Pancreas (tissue), 10 donors: Measurements from ENCODE around the gene TRPM3. TPM values are rescaled to one million over a fixed set of nuclear protein-coding genes. Genes with fewer than 3 reads are reported as not detected.

Experiments used
- ATAC-seq, 4 donors: fragments of 200-7000 bp; cut with Tn5 transposase; one replicate each; pipeline versions ENCODE4 v1.8.0 to v1.9.1; 2020; ENCODE audit warnings: mild to moderate bottlenecking in 4 of 4, moderate library complexity in 4 of 4
- DNase-seq, 6 donors: peaks; one replicate each; pipeline ENCODE4 v3.0.0-alpha.2; 2020
- FAIRE-seq: peaks from 2 replicates; lab custom pipeline; 2012; peaks lifted over from hg19 to GRCh38; lab: Jason Lieb, UNC
- H3K27ac ChIP-seq, 4 donors: fragments of 200-600 bp; sonication (generic); 1 replicate in 3 of 4; 2 replicates in 1 of 4; pipeline versions ENCODE4 v1.5.0 to v1.8.0; 2020
- H3K27me3 ChIP-seq, 4 donors: fragments of 200-600 bp; one replicate each; pipeline ENCODE4 v1.8.0; 2021
- H3K36me3 ChIP-seq, 3 donors: fragments of 200-600 bp; sonication (generic) in 1 of 3; one replicate each; pipeline versions ENCODE4 v1.5.0 to v1.8.0; 2020 to 2021
- H3K4me1 ChIP-seq, 3 donors: fragments of 200-600 bp; one replicate each; pipeline ENCODE4 v1.8.0; 2021
- H3K4me3 ChIP-seq, 4 donors: fragments of 200-600 bp; sonication (generic) in 2 of 4; one replicate each; pipeline versions ENCODE4 v1.5.0 to v1.8.0; 2020 to 2021
- H3K9me3 ChIP-seq, 4 donors: fragments of 200-600 bp; one replicate each; pipeline ENCODE4 v1.8.0; 2021
- CTCF ChIP-seq, 4 donors: fragments of 200-600 bp; sonication (generic) in 3 of 4; IDR thresholded peaks; one replicate each; pipeline versions ENCODE4 v1.5.0 to v1.8.0; 2021; ENCODE audit warnings: antibody characterized with exemption in 4 of 4
- WGBS, 2 donors: extraction: QIAGEN DNeasy Blood & Tissue Kit; methylation state at CpG; one replicate each; pipeline ENCODE4 v1.1.7; 2013; 5-methylcytosine and 5-hydroxymethylcytosine counted together
- intact Hi-C, 3 donors: fragments of 100-400 bp; cut with DNase I; formaldehyde crosslinking; loops; one replicate each; pipeline versions ENCODE4 v1.11.1 to v1.14.2; 2022
- polyA plus RNA-seq, 2 donors: library from polyadenylated mRNA; stranded (reverse); fragments of 200-250 nt; gene quantifications; one replicate each; pipeline ENCODE4 v1.2.3, GENCODE V29; 2013
- total RNA-seq, 6 donors: library from RNA; stranded (reverse); fragmentation: NEBNext Ultra II Directional in 4 of 6; extraction: Animal tissue kit (Norgen Biotek cat#: 25700) in 4 of 6; gene quantifications; one replicate each; pipeline versions ENCODE4 v1.2.1 to v1.2.4, GENCODE V29; 2021 to 2023
- donor health status: healthy with polysubstance abuse.
- donor health status: DM: no; HTN: no; CAD: no; lungs with moderate emphysema.
- donor health status: DM: no; HTN: no; CAD: no.
- donor health status: control.
- donor health status: control.
- donor health status: Bipolar disorder and iron deficiency.
- donor health status: DM: yes; HTN: yes; CAD: no.
- donor health status: DM: no; HTN: no; CAD: no.
- donor health status: DM: no; HTN: no; CAD: no.
- donor health status: DM: yes; HTN: yes; CAD: no.

Gene TRPM3
- total and polyA plus RNA-seq, 8 donors: 0.22 to 1.9 (median 0.76) TPM

GRCh38 chr9:70778568-70778967 lies 342.9 kb downstream of the TRPM3 start:
- WGBS, 2 donors: 74 to 78% methylated on average over 3 of the region's 3 CpGs
- Histone ChIP-seq H3K4me3 (no peak overlapping the region), H3K27ac (no peak overlapping the region), H3K36me3 (no peaks in the 10 kb centered on the region), H3K4me1 (peaks cover 0 to 4% (median 0%) of the 10 kb centered on the region in 3 donors), H3K27me3 (no peaks in the 10 kb centered on the region), H3K9me3 (no peaks in the 10 kb centered on the region)
- DNase-seq (no peak), FAIRE-seq (no peak), ATAC-seq (no peak)
- TF ChIP-seq CTCF (IDR thresholded peaks at IDR 0.05): no peak
- intact Hi-C loops: no loop called here

GRCh38 chr9:70773579-70773978 lies 347.8 kb downstream of the TRPM3 start:
- 66 to 71% methylated on average over 5 of the region's 5 CpGs for WGBS, 2 donors
- no peak for TF ChIP-seq CTCF (IDR thresholded peaks at IDR 0.05)
- FAIRE-seq (no peak), ATAC-seq (no peak), DNase-seq (no peak)
- H3K36me3 ChIP-seq: no peaks in the 10 kb centered on the region
- intact Hi-C loops: no loop called here
- H3K9me3 ChIP-seq: no peaks in the 10 kb centered on the region
- no peak overlapping the region for H3K4me3 ChIP-seq
- H3K27ac ChIP-seq: no peak overlapping the region
- no peaks in the 10 kb centered on the region for H3K27me3 ChIP-seq
- H3K4me1 ChIP-seq: no peaks in the 10 kb centered on the region

GRCh38 chr9:70772601-70773000 lies 348.8 kb downstream of the TRPM3 start:
- FAIRE-seq (no peak), ATAC-seq (no peak), DNase-seq (no peak)
- no peaks in the 10 kb centered on the region for H3K9me3 ChIP-seq
- H3K27ac ChIP-seq: no peak overlapping the region
- TF ChIP-seq CTCF (IDR thresholded peaks at IDR 0.05): no peak
- H3K4me1 ChIP-seq: no peaks in the 10 kb centered on the region
- no peaks in the 10 kb centered on the region for H3K36me3 ChIP-seq
- 56 to 67% methylated on average over 3 of the region's 3 CpGs for WGBS, 2 donors
- no peaks in the 10 kb centered on the region for H3K27me3 ChIP-seq
- H3K4me3 ChIP-seq: no peak overlapping the region
- intact Hi-C loops: no loop called here

GRCh38 chr9:70765946-70766345 lies 355.5 kb downstream of the TRPM3 start:
- TF ChIP-seq CTCF (IDR thresholded peaks at IDR 0.05): no peak
- FAIRE-seq (no peak), ATAC-seq (no peak), DNase-seq (no peak)
- intact Hi-C loops: no loop called here
- Histone ChIP-seq H3K4me1 (no peaks in the 10 kb centered on the region), H3K4me3 (no peak overlapping the region), H3K36me3 (no peaks in the 10 kb centered on the region), H3K9me3 (no peaks in the 10 kb centered on the region), H3K27ac (no peak overlapping the region), H3K27me3 (no peaks in the 10 kb centered on the region)
- 35 to 47% methylated on average over 1 of the region's 1 CpG for WGBS, 2 donors

- H3K36me3 ChIP-seq: no peaks in the 10 kb centered on the region
Observed at GRCh38 chr9:70761139-70761670, 360.2 kb downstream of the TRPM3 start.

More at GRCh38 chr9:70761139-70761670, 360.2 kb downstream of the TRPM3 start:
- ATAC-seq: no peak
- Histone ChIP-seq H3K27me3 (no peaks in the 10 kb centered on the region), H3K4me3 (no peak overlapping the region), H3K9me3 (no peaks in the 10 kb centered on the region), H3K4me1 (no peaks in the 10 kb centered on the region), H3K27ac (no peak overlapping the region)
- intact Hi-C loops: no loop called here
- no peak for FAIRE-seq
- DNase-seq: no peak
- 36 to 41% methylated on average over 8 of the region's 8 CpGs for WGBS, 2 donors
- TF ChIP-seq CTCF (IDR thresholded peaks at IDR 0.05): no peak
